ENCODE results near the gene PPP4R2. TPM values are rescaled to one million over a fixed set of nuclear protein-coding genes. Genes with fewer than 3 reads are reported as not detected.

The PPP4R2 gene
- total and polyA plus RNA-seq, 2 of the 4 experiments (the other 2 are of a cell fraction) = 13.5 to 31.4 TPM

DNA sequence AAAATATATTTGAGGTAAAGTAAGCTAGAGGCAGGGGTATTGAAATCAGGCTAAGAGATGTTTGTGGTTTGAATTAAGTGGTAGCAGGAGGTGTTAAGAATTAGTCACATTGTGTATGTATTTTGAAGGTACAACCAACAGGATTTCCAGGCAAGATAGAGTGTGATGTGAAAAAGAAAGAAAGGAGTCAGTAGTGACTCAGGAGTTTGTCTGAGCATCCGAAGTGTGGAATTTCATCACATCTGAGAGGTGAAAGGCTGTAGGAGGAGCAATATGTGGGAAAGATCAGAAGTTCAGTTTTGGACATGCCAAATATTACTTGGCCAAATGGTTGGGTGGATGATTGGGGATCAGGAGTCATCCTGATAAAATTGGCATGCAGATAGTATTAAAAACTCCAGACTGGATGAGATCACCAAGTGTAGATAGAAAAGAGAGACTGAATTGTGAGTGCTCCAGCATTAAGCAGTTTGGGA, 32.7 kb downstream of the PPP4R2 start:
- ChIA-PET CTCF (no interaction called here), POLR2A (ENCODE audit: unreplicated experiment) (no interaction called here)
- no peak overlapping the region for H2AFZ ChIP-seq (replicated peaks; ENCODE audit: low read length, poor library complexity)
- H2AK9ac ChIP-seq (replicated peaks; ENCODE audit: low read depth, low read length, poor library complexity) = no peak overlapping the region
- H4K20me1 ChIP-seq (ENCODE audit: insufficient read depth, low read length) = peaks cover 99% of the 10 kb centered on the region
- H3K9me1 ChIP-seq (ENCODE audit: insufficient read depth, low read length) = peaks cover 15% of the 10 kb centered on the region
- H3K27ac ChIP-seq (ENCODE audit: insufficient read depth, low read length) = no peak overlapping the region
- H3K4me1 ChIP-seq (ENCODE audit: control insufficient read depth, insufficient read depth, low read length) = peaks cover 11% of the 10 kb centered on the region
- H2BK15ac ChIP-seq (ENCODE audit: low read depth, low read length) = no peak overlapping the region
- no peak overlapping the region for H3K23ac ChIP-seq (ENCODE audit: low read depth, low read length)
- H2BK120ac ChIP-seq (ENCODE audit: low read depth, low read length) = no peak overlapping the region
- no peak overlapping the region for H2AK5ac ChIP-seq (ENCODE audit: low read depth, low read length)
- no peak overlapping the region for H3K56ac ChIP-seq (ENCODE audit: extremely low read depth, insufficient read depth, low read length)
- H3K4me2 ChIP-seq (ENCODE audit: low read depth, low read length) = peak overlapping the region; percentile 63; the same call in 1 of the 2 replicates
- H3K27me3 ChIP-seq (ENCODE audit: control insufficient read depth, insufficient read depth, low read length) = no peaks in the 10 kb centered on the region
- H2BK5ac ChIP-seq (ENCODE audit: low read depth, low read length, poor library complexity, severe bottlenecking) = no peak overlapping the region
- intact Hi-C loops (cut with micrococcal nuclease) (no loop called here), dilution Hi-C loops (cut with HindIII; ENCODE audit: low sequenced_read_pairs, unreplicated experiment) (no loop called here), in situ Hi-C loops (cut with MboI; ENCODE audit: low sequenced_read_pairs) (no loop called here)
- H4K5ac ChIP-seq (ENCODE audit: low read depth, low read length) = no peak overlapping the region
- H3K18ac ChIP-seq (ENCODE audit: low read depth, low read length) = no peak overlapping the region
- no peak overlapping the region for H3K4ac ChIP-seq (ENCODE audit: low read depth, low read length)
- H4K8ac ChIP-seq (ENCODE audit: low read depth in 2 of 2, low read length in 2 of 2) = no peak overlapping the region
- no CpG with 5 or more reads among the region's 1 CpG for WGBS, 2 experiments (ENCODE audit: extremely low coverage in 2 of 2, insufficient read length in 1 of 2)
- no peak overlapping the region for H2BK20ac ChIP-seq (ENCODE audit: low read depth, low read length)
- no peak overlapping the region for H3K9ac ChIP-seq (ENCODE audit: low read depth, low read length)
- H3K36me3 ChIP-seq (ENCODE audit: control insufficient read depth, insufficient read depth, low read length) = no peaks in the 10 kb centered on the region
- H3K9me3 ChIP-seq (ENCODE audit: control insufficient read depth, insufficient read depth, low read length) = no peaks in the 10 kb centered on the region
- peak; percentile 93 for DNase-seq
- peak; percentile 63 for ATAC-seq (ENCODE audit: low read depth)
- TF ChIP-seq CEBPB (IDR thresholded peaks at IDR 0.05; ENCODE audit: low read depth, low read length) (peak; percentile 86), RCOR1 (IDR thresholded peaks at IDR 0.05; ENCODE audit: insufficient replicate concordance, low read length) (no peak), NFE2L2 (IDR thresholded peaks at IDR 0.05; ENCODE audit: low read depth, low read length) (peak; percentile 46; the same call in 1 of the 2 replicates), SMC3 (IDR thresholded peaks at IDR 0.05; ENCODE audit: low read depth, low read length) (no peak), USF2 (IDR thresholded peaks at IDR 0.05; ENCODE audit: low read depth, low read length) (no peak), POLR2A (IDR thresholded peaks at IDR 0.05; ENCODE audit: low read depth, low read length) (no peak), RFX5 (IDR thresholded peaks at IDR 0.05; ENCODE audit: low read depth, low read length) (no peak), CHD1 (IDR thresholded peaks at IDR 0.05; ENCODE audit: low read depth, low read length) (no peak), MAFK (IDR thresholded peaks at IDR 0.05; ENCODE audit: low read depth, low read length) (0 out of 2 replicates have a peak, but pooled peaks have one; percentile 2), BHLHE40 (IDR thresholded peaks at IDR 0.05; ENCODE audit: low read depth, low read length) (no peak)
- TF ChIP-seq, protein P1, sequence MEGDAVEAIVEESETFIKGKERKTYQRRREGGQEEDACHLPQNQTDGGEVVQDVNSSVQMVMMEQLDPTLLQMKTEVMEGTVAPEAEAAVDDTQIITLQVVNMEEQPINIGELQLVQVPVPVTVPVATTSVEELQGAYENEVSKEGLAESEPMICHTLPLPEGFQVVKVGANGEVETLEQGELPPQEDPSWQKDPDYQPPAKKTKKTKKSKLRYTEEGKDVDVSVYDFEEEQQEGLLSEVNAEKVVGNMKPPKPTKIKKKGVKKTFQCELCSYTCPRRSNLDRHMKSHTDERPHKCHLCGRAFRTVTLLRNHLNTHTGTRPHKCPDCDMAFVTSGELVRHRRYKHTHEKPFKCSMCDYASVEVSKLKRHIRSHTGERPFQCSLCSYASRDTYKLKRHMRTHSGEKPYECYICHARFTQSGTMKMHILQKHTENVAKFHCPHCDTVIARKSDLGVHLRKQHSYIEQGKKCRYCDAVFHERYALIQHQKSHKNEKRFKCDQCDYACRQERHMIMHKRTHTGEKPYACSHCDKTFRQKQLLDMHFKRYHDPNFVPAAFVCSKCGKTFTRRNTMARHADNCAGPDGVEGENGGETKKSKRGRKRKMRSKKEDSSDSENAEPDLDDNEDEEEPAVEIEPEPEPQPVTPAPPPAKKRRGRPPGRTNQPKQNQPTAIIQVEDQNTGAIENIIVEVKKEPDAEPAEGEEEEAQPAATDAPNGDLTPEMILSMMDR (conservative IDR thresholded peaks at IDR 0.05; ENCODE audit: low read depth, low read length) = no peak
- no peak overlapping the region for H4K91ac ChIP-seq (ENCODE audit: insufficient read depth, low read depth, low read length)
- peaks cover 16 to 70% of the 10 kb centered on the region in 2 experiments; a peak in 2 of 4 replicates for H3K79me1 ChIP-seq (ENCODE audit: low read depth in 1 of 2, low read length in 2 of 2)
- no peak overlapping the region for H3K14ac ChIP-seq (replicated peaks; ENCODE audit: low read depth, low read length)
- no peak overlapping the region for H3K4me3 ChIP-seq (ENCODE audit: insufficient read depth, low read depth, low read length)
- BruUV-seq (replicated peaks) = no TSS peak
